GM21717 (cell line): ENCODE results near the gene RPUSD1.
"Not testable (repeated sequence)": the region's sequence is repeated elsewhere in the genome, so short reads cannot be mapped to it uniquely, and the experiment has no call there.

Experiments
- ATAC-seq: cut with Tn5 transposase; IDR thresholded peaks from one replicate; pipeline ENCODE4 v1.9.1; 2021; ENCODE audit warnings: mild to moderate bottlenecking, moderate library complexity; ENCODE audit not compliant: unreplicated experiment

Gene RPUSD1

GRCh38 chr16:787978-788398, at the start of gene RPUSD1:
Gene RPUSD1, minus strand, starts transcription at chr16:788381. Its CDS starts 644 bp downstream, at chr16:787737.
- peak; percentile 15 for ATAC-seq

- ATAC-seq = not testable (repeated sequence)
Observed at GRCh38 chr16:836822-837221, 48.6 kb upstream of the RPUSD1 start.

- ATAC-seq = no peak
Observed at GRCh38 chr16:836221-836620, 48.0 kb upstream of the RPUSD1 start.

- ATAC-seq = no peak
Observed at GRCh38 chr16:835373-835772, 47.2 kb upstream of the RPUSD1 start.

GRCh38 chr16:833411-833810, 45.2 kb upstream of the RPUSD1 start:
- no peak for ATAC-seq

GRCh38 chr16:832652-833336, 44.6 kb upstream of the RPUSD1 start:
- no peak for ATAC-seq

GRCh38 chr16:831571-832413, 43.6 kb upstream of the RPUSD1 start:
- ATAC-seq = no peak

GRCh38 chr16:830871-831570, 42.8 kb upstream of the RPUSD1 start:
- no peak for ATAC-seq

GRCh38 chr16:830107-830870, 42.1 kb upstream of the RPUSD1 start:
- ATAC-seq = no peak

GRCh38 chr16:828891-829290, 40.7 kb upstream of the RPUSD1 start:
- ATAC-seq = no peak

- ATAC-seq = no peak
Observed at GRCh38 chr16:827513-827912, 39.3 kb upstream of the RPUSD1 start.

- no peak for ATAC-seq
Observed at GRCh38 chr16:825341-826061, 37.3 kb upstream of the RPUSD1 start.

- ATAC-seq = no peak
Observed at GRCh38 chr16:824601-825000, 36.4 kb upstream of the RPUSD1 start.

GRCh38 chr16:824194-824593, 36.0 kb upstream of the RPUSD1 start:
- ATAC-seq = no peak

- ATAC-seq = no peak
Observed at GRCh38 chr16:822909-823297, 34.7 kb upstream of the RPUSD1 start.

GRCh38 chr16:822174-822908, 34.2 kb upstream of the RPUSD1 start:
- no peak for ATAC-seq

- no peak for ATAC-seq
Observed at GRCh38 chr16:821751-822150, 33.6 kb upstream of the RPUSD1 start.

GRCh38 chr16:820748-821147, 32.6 kb upstream of the RPUSD1 start:
- ATAC-seq = no peak

- ATAC-seq = not testable (repeated sequence)
Observed at GRCh38 chr16:820044-820408, 31.8 kb upstream of the RPUSD1 start.
